Osteoblast (primary cell): ENCODE measurements around the gene PLGRKT. TPM values are rescaled to one million over a fixed set of nuclear protein-coding genes. Genes with fewer than 3 reads are reported as not detected.

ENCODE experiments used
- DNase-seq: peaks from one replicate; pipeline ENCODE4 v3.0.0; 2011; ENCODE audit warnings: low spot score, mixed read lengths; ENCODE audit not compliant: insufficient read length; ENCODE audit errors: missing footprints
- H2AFZ ChIP-seq: 2 replicates; pipeline ENCODE4 v1.6.0; 2011; ENCODE audit warnings: mild to moderate bottlenecking, low read length
- H3K27ac ChIP-seq: 2 replicates; pipeline ENCODE4 v1.5.1; 2011; ENCODE audit warnings: mild to moderate bottlenecking, low read depth, low read length, moderate library complexity
- H3K27me3 ChIP-seq: 2 replicates; pipeline ENCODE4 v1.6.0; 2012; ENCODE audit warnings: mild to moderate bottlenecking, control low read depth, inconsistent platforms, low read length, moderate library complexity; ENCODE audit not compliant: insufficient read depth
- H3K36me3 ChIP-seq: 2 replicates; pipeline ENCODE4 v1.5.1; 2011; ENCODE audit warnings: mild to moderate bottlenecking, low read length, control low read depth, moderate library complexity; ENCODE audit not compliant: insufficient read depth
- H3K4me1 ChIP-seq: 2 replicates; pipeline ENCODE4 v1.5.1; 2011; ENCODE audit warnings: mild to moderate bottlenecking, low read length, control low read depth, moderate library complexity; ENCODE audit not compliant: insufficient read depth
- H3K4me2 ChIP-seq: 2 replicates; pipeline ENCODE4 v1.6.0; 2011; ENCODE audit warnings: mild to moderate bottlenecking, low read length; ENCODE audit not compliant: insufficient read depth
- H3K4me3 ChIP-seq: fragments of 200-600 bp; sonication (generic); 3 replicates; pipeline ENCODE4 v1.5.1; 2012; ENCODE audit warnings: mild to moderate bottlenecking, low read length, inconsistent platforms; ENCODE audit not compliant: insufficient read depth
- H3K79me2 ChIP-seq: 2 replicates; pipeline ENCODE4 v1.6.0; 2012; ENCODE audit warnings: mild to moderate bottlenecking, low read length, control low read depth, inconsistent platforms; ENCODE audit not compliant: insufficient read depth
- H3K9me3 ChIP-seq: 2 replicates; pipeline ENCODE4 v1.5.1; 2011; ENCODE audit warnings: low read depth, low read length, control low read depth
- H4K20me1 ChIP-seq: 2 replicates; pipeline ENCODE4 v1.6.0; 2012; ENCODE audit warnings: mild to moderate bottlenecking, low read length, control low read depth; ENCODE audit not compliant: insufficient read depth
- CTCF ChIP-seq: IDR thresholded peaks from 2 replicates; pipeline ENCODE4 v1.5.1; 2011; ENCODE audit warnings: mild to moderate bottlenecking, low read depth, low read length, moderate library complexity; ENCODE audit errors: extremely low read depth
- total RNA-seq: library from RNA; depleted of rRNA; stranded (reverse); fragments of >200 nt; gene quantifications from 2 replicates; pipeline ENCODE4 v1.2.3, GENCODE V29; 2012

The PLGRKT gene
- total RNA-seq, 1 donor, result 15.6 TPM

- DNase-seq, result no peak
- Histone ChIP-seq H3K27ac (no peak overlapping the region), H3K9me3 (no peaks in the 10 kb centered on the region), H3K4me2 (no peak overlapping the region), H3K27me3 (no peaks in the 10 kb centered on the region), H3K4me1 (no peaks in the 10 kb centered on the region), H2AFZ (no peak overlapping the region), H4K20me1 (peaks cover 3% of the 10 kb centered on the region), H3K79me2 (no peaks in the 10 kb centered on the region), H3K36me3 (no peaks in the 10 kb centered on the region), H3K4me3 (no peak overlapping the region)
- no peak for TF ChIP-seq CTCF
Measured at GRCh38 chr9:5361326-5362010, 76.3 kb downstream of the PLGRKT start.

GRCh38 chr9:5360341-5360740 is 77.4 kb downstream of the PLGRKT start:
- Histone ChIP-seq H3K79me2 (no peaks in the 10 kb centered on the region), H3K36me3 (no peaks in the 10 kb centered on the region), H2AFZ (no peak overlapping the region), H4K20me1 (peaks cover 3% of the 10 kb centered on the region), H3K4me1 (no peaks in the 10 kb centered on the region), H3K9me3 (no peaks in the 10 kb centered on the region), H3K4me2 (no peak overlapping the region), H3K4me3 (no peak overlapping the region), H3K27me3 (no peaks in the 10 kb centered on the region), H3K27ac (no peak overlapping the region)
- no peak for TF ChIP-seq CTCF
- DNase-seq, result no peak

GRCh38 chr9:5357431-5358105 is 80.2 kb downstream of the PLGRKT start:
- no peak for TF ChIP-seq CTCF
- H3K4me1 ChIP-seq, result no peaks in the 10 kb centered on the region
- no peaks in the 10 kb centered on the region for H3K36me3 ChIP-seq
- no peak for DNase-seq
- no peak overlapping the region for H2AFZ ChIP-seq
- H3K9me3 ChIP-seq, result no peaks in the 10 kb centered on the region
- no peak overlapping the region for H3K4me3 ChIP-seq
- H3K27ac ChIP-seq, result no peak overlapping the region
- H3K79me2 ChIP-seq, result no peaks in the 10 kb centered on the region
- no peaks in the 10 kb centered on the region for H4K20me1 ChIP-seq
- no peak overlapping the region for H3K4me2 ChIP-seq
- H3K27me3 ChIP-seq, result no peaks in the 10 kb centered on the region

- H3K27ac ChIP-seq, result no peak overlapping the region
- no peaks in the 10 kb centered on the region for H4K20me1 ChIP-seq
- no peaks in the 10 kb centered on the region for H3K9me3 ChIP-seq
- H3K79me2 ChIP-seq, result no peaks in the 10 kb centered on the region
- no peak for DNase-seq
- TF ChIP-seq CTCF, result no peak
- H3K4me2 ChIP-seq, result no peak overlapping the region
- H3K4me1 ChIP-seq, result no peaks in the 10 kb centered on the region
- no peaks in the 10 kb centered on the region for H3K27me3 ChIP-seq
- no peaks in the 10 kb centered on the region for H3K36me3 ChIP-seq
- H3K4me3 ChIP-seq, result no peak overlapping the region
- no peak overlapping the region for H2AFZ ChIP-seq
Measured at GRCh38 chr9:5355817-5356216, 81.9 kb downstream of the PLGRKT start.
